PFSK-1 (cell line): Measurements from ENCODE around the gene LY6G6D.

Experiments
- POLR2AphosphoS5 ChIP-seq: IDR thresholded peaks from 2 replicates; pipeline ENCODE4 v1.6.1; 2012; ENCODE audit warnings: low read depth, mild to moderate bottlenecking, control low read depth, low read length, moderate library complexity
- SIN3A ChIP-seq: IDR thresholded peaks from 2 replicates; pipeline ENCODE4 v1.6.1; 2012; ENCODE audit warnings: mild to moderate bottlenecking, low read length, moderate library complexity, borderline replicate concordance; ENCODE audit not compliant: insufficient read depth

DNA sequence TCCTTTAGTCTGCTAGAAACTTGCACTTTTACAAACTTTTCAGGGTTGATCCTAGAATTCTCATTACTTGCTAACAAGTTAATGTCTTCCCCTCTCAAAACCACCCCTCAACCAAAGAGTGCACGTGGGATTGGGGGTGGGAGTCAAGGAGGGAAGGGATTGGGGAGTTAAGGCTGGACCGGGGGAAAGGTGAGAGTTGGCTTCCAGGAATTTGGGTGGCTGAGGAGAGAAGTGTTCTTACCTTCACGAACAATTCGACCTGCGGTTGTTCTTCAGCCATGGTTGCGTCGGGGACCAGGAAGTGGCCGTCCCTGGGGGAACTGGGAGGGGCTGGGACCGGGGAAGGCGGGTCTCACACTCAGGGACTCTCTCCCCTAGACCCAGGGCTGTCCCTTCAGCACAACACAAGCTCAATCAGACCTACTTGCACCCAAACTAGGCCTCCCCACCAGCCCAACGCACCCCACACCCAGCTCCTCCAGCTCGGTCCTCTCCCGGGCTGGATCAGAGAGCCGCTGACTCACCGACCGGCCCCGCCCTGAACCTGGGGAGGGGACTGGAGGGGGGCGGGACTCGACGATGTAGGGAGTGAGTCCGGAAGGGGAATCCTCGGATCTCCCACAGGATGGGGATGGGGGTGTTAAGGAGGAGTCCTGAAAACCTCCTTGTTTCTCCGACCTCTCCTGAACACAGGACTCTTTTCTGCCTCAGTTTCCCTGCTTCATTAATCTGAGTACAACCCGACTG, 21.0 kb downstream of the LY6G6D start, which contains the start of gene CLIC1:
- TF ChIP-seq POLR2AphosphoS5 (peak; percentile 94), SIN3A (0 out of 2 replicates have a peak, but pooled peaks have one; percentile 2)
